Endothelial cell of umbilical vein (primary cell): Measurements from ENCODE around the gene TMEM51.

ENCODE experiments used
- EZH2 ChIP-seq: IDR thresholded peaks from 2 replicates; pipeline ENCODE4 v1.6.1; 2012; ENCODE audit warnings: borderline replicate concordance, low read depth, mild to moderate bottlenecking, moderate library complexity, low read length, inconsistent platforms; ENCODE audit not compliant: severe bottlenecking
- FOS ChIP-seq: IDR thresholded peaks from 2 replicates; pipeline ENCODE4 v1.6.1; 2011; ENCODE audit warnings: mild to moderate bottlenecking, low read length, moderate library complexity, borderline replicate concordance; ENCODE audit not compliant: insufficient read depth
- GATA2 ChIP-seq: IDR thresholded peaks from 2 replicates; pipeline ENCODE4 v1.7.0; 2011; ENCODE audit warnings: low read depth, mild to moderate bottlenecking, moderate library complexity, mixed read lengths, low read length; ENCODE audit not compliant: insufficient read length, insufficient read depth
- JUN ChIP-seq: IDR thresholded peaks from 2 replicates; pipeline ENCODE4 v1.6.1; 2011; ENCODE audit warnings: borderline replicate concordance, low read depth; ENCODE audit not compliant: insufficient read length, insufficient read depth
- MYC ChIP-seq: IDR thresholded peaks from one replicate; pipeline ENCODE4 v1.6.1; 2011; ENCODE audit warnings: mild to moderate bottlenecking, low read depth, low read length
- POLR2A ChIP-seq: IDR thresholded peaks from 2 replicates; pipeline ENCODE4 v1.6.1; 2012; ENCODE audit warnings: low read depth, mild to moderate bottlenecking, control low read depth, low read length
- POLR2AphosphoS5 ChIP-seq: IDR thresholded peaks from 2 replicates; pipeline ENCODE4 v1.6.1; 2012; ENCODE audit warnings: low read depth, mild to moderate bottlenecking, control low read depth, low read length, moderate library complexity; ENCODE audit not compliant: insufficient read depth
- TF ChIP-seq, protein P1 (sequence below), 2 donors: IDR thresholded peaks; 1 replicate in 1 of 2; 2 replicates in 1 of 2; pipeline ENCODE4 v1.5.1; 2011; ENCODE audit warnings: low read length in 2 of 2, mild to moderate bottlenecking in 2 of 2, moderate library complexity in 2 of 2, control low read depth in 1 of 2, inconsistent platforms in 1 of 2, low read depth in 1 of 2; ENCODE audit not compliant: insufficient read depth in 1 of 2; ENCODE audit errors: extremely low read depth in 1 of 2
- TF ChIP-seq, protein P2 (sequence below): IDR thresholded peaks from 2 replicates; pipeline ENCODE4 v1.6.1; 2011; ENCODE audit not compliant: insufficient read depth, insufficient read length

DNA sequence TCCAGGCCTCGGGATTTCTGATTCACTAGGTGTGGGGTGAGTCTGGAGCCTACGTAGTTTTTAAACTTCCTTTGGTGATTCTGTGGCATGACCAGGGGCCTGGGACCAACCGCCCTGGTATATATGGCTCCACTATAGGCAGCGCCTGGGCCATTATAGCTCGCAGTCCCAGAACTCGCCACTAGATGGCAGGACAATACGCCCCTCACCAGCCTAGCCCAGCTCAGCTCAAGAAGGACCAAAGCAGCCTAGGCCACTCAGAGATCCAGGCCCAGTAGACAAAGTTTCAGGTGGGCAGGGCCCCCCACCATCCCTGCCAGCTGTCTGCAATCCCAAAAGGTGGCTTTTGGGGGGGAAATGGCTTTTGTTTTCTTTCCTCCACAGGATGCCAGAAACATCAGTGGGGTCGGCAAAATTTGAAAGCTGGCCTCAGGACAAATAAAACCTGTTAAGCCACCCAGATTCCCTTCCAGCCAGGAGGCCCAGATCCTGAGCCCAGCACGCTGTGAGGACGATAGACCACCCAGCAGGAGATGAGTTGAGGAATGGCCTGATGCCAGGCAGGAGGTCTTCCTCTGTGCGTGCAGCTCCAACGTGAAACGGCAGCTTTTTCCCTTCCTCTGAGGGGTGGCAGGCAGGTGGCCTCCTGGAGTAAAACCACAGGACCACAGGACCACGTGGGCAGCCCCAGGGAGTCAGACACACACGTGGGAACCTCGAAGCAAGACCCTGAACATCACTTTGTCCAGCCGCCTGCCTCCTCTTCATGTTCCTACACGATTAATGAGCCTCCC lies 24.8 kb upstream of the TMEM51 start:
- TF ChIP-seq POLR2AphosphoS5 (no peak), POLR2A (no peak), EZH2 (no peak), JUN (no peak), FOS (no peak), MYC (no peak), GATA2 (no peak)
- TF ChIP-seq, protein P1, sequence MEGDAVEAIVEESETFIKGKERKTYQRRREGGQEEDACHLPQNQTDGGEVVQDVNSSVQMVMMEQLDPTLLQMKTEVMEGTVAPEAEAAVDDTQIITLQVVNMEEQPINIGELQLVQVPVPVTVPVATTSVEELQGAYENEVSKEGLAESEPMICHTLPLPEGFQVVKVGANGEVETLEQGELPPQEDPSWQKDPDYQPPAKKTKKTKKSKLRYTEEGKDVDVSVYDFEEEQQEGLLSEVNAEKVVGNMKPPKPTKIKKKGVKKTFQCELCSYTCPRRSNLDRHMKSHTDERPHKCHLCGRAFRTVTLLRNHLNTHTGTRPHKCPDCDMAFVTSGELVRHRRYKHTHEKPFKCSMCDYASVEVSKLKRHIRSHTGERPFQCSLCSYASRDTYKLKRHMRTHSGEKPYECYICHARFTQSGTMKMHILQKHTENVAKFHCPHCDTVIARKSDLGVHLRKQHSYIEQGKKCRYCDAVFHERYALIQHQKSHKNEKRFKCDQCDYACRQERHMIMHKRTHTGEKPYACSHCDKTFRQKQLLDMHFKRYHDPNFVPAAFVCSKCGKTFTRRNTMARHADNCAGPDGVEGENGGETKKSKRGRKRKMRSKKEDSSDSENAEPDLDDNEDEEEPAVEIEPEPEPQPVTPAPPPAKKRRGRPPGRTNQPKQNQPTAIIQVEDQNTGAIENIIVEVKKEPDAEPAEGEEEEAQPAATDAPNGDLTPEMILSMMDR (IDR thresholded peaks at IDR 0.05; ENCODE audit: extremely low read depth in 1 of 2, insufficient read depth in 1 of 2, low read depth in 1 of 2, low read length in 2 of 2), result peak; percentile 92
- TF ChIP-seq, protein P2, sequence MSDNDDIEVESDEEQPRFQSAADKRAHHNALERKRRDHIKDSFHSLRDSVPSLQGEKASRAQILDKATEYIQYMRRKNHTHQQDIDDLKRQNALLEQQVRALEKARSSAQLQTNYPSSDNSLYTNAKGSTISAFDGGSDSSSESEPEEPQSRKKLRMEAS, result peak; percentile 44
